Vagina (tissue), 2 donors: ENCODE measurements around the gene CHST9.

Source experiments
- POLR2A ChIP-seq, 2 donors: fragments of 450-650 bp; IDR thresholded peaks; one replicate each; pipeline ENCODE4 v1.6.1; 2017; ENCODE audit warnings: antibody characterized with exemption in 2 of 2, mild to moderate bottlenecking in 2 of 2, moderate library complexity in 2 of 2
- POLR2AphosphoS5 ChIP-seq, 2 donors: sonication (generic); formaldehyde crosslinking; IDR thresholded peaks; one replicate each; pipeline ENCODE4 v1.9.0; 2017; ENCODE audit warnings: antibody characterized with exemption in 2 of 2, mild to moderate bottlenecking in 2 of 2, low read depth in 1 of 2; ENCODE audit not compliant: insufficient read depth in 1 of 2
- TF ChIP-seq, protein P1 (sequence below), 3 experiments: fragments of 450-650 bp in 2 of 3; fragments of 200-600 bp in 1 of 3; sonication (generic) in 1 of 3; IDR thresholded peaks; one replicate each; pipeline ENCODE4 v1.5.1; 2017 to 2019; ENCODE audit warnings: antibody characterized with exemption in 3 of 3, mild to moderate bottlenecking in 2 of 3, moderate library complexity in 2 of 3

GRCh38 chr18:27144672-27145071 is 40.4 kb downstream of the CHST9 start:
- TF ChIP-seq, protein P1, sequence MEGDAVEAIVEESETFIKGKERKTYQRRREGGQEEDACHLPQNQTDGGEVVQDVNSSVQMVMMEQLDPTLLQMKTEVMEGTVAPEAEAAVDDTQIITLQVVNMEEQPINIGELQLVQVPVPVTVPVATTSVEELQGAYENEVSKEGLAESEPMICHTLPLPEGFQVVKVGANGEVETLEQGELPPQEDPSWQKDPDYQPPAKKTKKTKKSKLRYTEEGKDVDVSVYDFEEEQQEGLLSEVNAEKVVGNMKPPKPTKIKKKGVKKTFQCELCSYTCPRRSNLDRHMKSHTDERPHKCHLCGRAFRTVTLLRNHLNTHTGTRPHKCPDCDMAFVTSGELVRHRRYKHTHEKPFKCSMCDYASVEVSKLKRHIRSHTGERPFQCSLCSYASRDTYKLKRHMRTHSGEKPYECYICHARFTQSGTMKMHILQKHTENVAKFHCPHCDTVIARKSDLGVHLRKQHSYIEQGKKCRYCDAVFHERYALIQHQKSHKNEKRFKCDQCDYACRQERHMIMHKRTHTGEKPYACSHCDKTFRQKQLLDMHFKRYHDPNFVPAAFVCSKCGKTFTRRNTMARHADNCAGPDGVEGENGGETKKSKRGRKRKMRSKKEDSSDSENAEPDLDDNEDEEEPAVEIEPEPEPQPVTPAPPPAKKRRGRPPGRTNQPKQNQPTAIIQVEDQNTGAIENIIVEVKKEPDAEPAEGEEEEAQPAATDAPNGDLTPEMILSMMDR (IDR thresholded peaks at IDR 0.05), result no peak
- TF ChIP-seq POLR2AphosphoS5 (IDR thresholded peaks at IDR 0.05; ENCODE audit: insufficient read depth in 1 of 2, low read depth in 1 of 2) (no peak), POLR2A (IDR thresholded peaks at IDR 0.05) (no peak)
